GM12864 (cell line): ENCODE data around the gene COQ8B.

Experiments used
- DNase-seq: peaks from one replicate; pipeline ENCODE4 v3.0.0-alpha.2; 2011; ENCODE audit warnings: low read depth
- H3K4me3 ChIP-seq: 2 replicates; pipeline ENCODE4 v1.5.1; 2011; ENCODE audit warnings: mild to moderate bottlenecking, low read depth, low read length, control low read depth
- TF ChIP-seq, protein P1 (sequence below): IDR thresholded peaks from 2 replicates; pipeline ENCODE4 v1.5.1; 2011; ENCODE audit warnings: low read depth, mild to moderate bottlenecking, moderate library complexity, low read length, control low read depth, inconsistent platforms; ENCODE audit errors: missing control alignments

COQ8B gene

DNA sequence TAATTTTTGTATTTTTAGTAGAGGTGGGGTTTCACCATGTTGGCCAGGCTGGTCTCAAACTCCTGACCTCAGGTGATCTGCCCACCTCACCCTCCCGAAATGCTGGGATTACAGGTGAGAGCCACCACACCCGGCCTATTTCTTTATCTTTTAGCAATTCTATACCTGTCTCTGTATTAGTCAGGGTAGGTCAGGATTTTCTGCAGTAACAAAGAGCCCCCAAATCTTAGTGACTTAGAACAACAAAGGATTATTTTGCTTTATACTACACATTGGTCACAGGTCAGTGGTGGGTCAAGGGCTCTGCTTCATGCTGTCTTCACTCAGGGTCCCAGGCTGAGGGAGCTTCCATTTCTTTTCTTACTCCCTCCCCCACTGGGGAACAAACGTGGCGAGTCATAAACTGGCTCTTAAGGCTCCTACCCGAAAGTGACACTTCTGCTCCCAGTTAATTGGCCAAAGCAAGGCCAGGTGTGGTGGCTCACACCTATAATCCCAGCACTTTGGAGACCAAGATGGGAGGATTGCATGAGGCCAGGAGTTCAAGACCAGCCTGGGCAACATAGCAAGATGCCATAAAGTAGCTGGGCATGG is 7.1 kb upstream of the COQ8B start:
- TF ChIP-seq, protein P1, sequence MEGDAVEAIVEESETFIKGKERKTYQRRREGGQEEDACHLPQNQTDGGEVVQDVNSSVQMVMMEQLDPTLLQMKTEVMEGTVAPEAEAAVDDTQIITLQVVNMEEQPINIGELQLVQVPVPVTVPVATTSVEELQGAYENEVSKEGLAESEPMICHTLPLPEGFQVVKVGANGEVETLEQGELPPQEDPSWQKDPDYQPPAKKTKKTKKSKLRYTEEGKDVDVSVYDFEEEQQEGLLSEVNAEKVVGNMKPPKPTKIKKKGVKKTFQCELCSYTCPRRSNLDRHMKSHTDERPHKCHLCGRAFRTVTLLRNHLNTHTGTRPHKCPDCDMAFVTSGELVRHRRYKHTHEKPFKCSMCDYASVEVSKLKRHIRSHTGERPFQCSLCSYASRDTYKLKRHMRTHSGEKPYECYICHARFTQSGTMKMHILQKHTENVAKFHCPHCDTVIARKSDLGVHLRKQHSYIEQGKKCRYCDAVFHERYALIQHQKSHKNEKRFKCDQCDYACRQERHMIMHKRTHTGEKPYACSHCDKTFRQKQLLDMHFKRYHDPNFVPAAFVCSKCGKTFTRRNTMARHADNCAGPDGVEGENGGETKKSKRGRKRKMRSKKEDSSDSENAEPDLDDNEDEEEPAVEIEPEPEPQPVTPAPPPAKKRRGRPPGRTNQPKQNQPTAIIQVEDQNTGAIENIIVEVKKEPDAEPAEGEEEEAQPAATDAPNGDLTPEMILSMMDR: no peak
- H3K4me3 ChIP-seq: no peak overlapping the region
- no peak for DNase-seq

DNA sequence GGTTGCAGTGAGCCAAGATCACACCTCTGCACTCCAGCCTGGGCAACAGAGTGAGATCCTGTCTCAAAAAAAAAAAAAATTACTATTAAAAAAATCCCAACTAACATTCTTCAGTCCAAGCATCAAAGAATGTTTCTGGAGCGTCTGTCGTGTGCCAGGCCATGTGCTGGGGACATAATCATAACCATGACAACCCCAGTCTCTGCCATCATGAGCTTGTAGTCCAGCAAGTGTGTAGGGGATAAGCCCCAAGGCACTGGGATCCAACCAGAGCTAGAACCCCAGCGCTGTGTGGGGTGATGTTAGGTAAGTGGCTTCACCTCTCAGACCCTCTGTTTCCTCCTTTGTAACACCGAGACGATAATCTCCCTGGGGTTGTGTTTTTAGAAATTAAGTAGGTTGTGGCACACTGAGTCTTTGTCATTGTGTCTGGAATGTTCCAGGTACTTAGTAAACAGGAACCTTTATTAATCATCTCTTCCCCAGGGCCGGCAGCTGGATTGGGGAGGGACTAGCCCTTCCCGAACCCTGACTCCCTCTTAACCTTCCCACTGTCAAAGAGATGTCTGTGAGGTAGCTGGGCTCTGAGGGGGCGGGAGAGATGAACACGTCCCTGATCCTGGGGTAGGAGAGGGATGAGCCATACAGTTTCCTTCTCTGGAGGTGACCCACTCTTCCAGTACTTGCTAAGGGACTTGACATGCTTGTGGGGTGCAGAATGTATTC is 5.4 kb upstream of the COQ8B start:
- no peak overlapping the region for H3K4me3 ChIP-seq

DNA sequence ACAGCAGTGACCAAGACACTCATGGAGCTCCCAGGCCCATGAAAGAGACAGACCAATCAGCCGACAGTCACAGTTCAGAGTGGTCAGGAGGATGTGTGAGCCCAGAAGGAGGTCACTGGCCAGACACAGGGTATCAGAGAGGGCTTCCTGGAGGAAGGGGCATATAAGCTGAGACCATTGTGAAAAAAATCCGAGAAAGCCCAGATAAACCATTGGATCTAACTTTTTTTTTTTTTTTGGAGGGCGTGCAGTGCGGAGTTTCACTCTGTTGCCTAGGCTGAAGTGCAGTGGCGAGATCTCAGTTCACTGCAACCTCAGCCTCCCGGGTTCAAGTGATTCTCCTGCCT is 4.4 kb upstream of the COQ8B start:
- H3K4me3 ChIP-seq: no peak overlapping the region
- TF ChIP-seq, protein P1: no peak
- no peak for DNase-seq

More for the DNA sequence above, 5.4 kb upstream of the COQ8B start:
- no peak for DNase-seq
- TF ChIP-seq, protein P1: no peak

DNA sequence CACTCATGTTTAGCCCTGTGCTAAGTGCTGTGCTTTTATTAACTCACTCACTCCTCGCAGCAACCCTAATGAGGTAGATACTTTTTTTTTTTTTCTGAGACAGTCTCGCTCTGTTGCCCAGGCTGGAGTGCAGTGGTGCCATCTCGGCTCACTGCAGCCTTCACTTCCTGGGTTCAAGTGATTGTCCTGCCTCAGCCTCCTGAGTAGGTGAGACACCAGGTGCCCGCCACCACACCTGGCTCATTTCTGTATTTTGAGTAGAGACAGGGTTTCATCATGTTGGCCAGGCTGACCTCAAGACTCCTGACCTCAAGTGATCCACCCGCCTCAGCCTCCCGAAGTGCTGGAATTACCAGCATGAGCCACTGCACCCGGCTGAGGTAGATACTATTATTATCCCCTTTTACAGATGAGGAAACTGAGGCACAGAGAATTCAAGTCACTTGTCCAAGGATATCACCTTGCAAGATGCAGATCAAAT is 2.8 kb upstream of the COQ8B start:
- no peak for DNase-seq
- TF ChIP-seq, protein P1: no peak
- H3K4me3 ChIP-seq: peak overlapping the region; percentile 83; the same call in 1 of the 2 replicates

DNA sequence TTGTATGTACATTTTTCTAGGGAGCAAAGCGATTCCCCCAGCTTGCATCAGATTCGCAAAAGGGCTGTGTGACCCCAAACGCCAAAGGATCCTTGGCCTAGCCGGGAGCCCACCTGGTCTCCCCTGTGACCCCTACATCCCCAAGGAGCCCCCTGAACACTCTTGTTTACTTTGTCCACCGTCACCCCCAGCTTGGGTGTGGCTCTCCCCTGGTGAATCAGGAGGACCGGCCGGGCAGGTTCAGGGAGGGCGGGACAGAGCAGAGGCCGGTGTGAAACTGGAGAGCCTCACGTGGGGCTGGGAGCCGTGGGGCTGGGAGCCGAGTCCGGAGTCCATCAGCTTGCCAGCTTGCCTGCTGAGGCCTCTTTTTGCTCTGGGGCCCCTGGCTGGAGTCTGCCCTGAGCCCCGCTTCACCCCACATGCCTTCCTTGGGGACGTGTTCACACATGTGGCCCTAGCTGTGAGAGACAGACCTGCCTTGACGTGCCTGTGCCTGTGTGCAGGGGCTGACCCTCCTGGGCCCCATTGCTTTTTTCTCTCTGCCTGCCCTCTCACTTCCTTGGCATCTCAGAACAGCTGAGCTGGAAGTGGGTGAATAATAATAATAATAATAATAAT is 2.2 kb upstream of the COQ8B start:
- DNase-seq: no peak
- TF ChIP-seq, protein P1: no peak
- peak overlapping the region; percentile 83 for H3K4me3 ChIP-seq

DNA sequence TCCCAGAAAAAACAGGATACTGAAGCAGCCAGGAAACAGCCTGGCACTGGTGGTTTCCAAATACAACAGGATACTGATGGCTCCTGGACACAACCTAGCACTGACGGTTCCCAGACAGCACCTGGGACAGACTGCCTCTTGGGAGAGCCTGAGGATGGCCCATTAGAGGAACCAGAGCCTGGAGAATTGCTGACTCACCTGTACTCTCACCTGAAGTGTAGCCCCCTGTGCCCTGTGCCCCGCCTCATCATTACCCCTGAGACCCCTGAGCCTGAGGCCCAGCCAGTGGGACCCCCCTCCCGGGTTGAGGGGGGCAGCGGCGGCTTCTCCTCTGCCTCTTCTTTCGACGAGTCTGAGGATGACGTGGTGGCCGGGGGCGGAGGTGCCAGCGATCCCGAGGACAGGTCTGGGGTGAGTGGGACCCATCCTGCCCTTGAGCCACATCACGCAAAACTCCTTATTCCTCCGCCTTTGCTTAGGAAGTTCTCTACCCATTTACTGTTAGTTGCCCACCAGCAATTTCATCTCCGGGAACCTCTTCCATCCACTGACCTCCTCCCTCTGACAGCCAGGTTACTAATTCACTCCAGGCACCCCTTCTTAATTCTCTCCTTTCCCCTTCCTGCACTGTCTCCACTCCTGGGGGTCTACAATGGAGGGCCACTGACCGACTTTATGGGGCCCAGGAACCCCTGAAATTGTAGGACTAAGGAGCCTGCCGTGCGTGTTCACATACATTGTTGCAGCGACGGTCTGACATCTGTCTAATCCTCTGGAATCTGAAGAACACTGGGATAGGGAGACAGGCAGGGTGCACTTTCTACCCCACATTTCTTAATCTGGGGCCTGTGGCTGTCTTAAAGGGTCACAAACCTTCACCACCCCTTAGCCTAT is 1.4 kb upstream of the COQ8B start:
- H3K4me3 ChIP-seq: peak overlapping the region; percentile 83
- DNase-seq: no peak
- TF ChIP-seq, protein P1: no peak
